ENCODE results near the gene PDGFD.

GRCh38 chr11:104036995-104037394, 127.0 kb downstream of the PDGFD start:
- TF ChIP-seq CTCF (IDR thresholded peaks at IDR 0.05), result no peak
- no peak for TF ChIP-seq EZH2 (IDR thresholded peaks at IDR 0.05; ENCODE audit: borderline replicate concordance, insufficient read depth, low read depth, low read length, poor library complexity, severe bottlenecking)

Data from B cell (primary cell).